GM12872 (cell line): Measurements from ENCODE around the gene SMIM32.

Experiments used
- CTCF ChIP-seq: IDR thresholded peaks from 3 replicates; pipeline ENCODE4 v1.5.1; 2011; ENCODE audit warnings: low read depth, mild to moderate bottlenecking, low read length, moderate library complexity; ENCODE audit not compliant: insufficient read depth

SMIM32 gene

GRCh38 chr5:136157514-136157913 is 35.4 kb downstream of the SMIM32 start:
- no peak for TF ChIP-seq CTCF

DNA sequence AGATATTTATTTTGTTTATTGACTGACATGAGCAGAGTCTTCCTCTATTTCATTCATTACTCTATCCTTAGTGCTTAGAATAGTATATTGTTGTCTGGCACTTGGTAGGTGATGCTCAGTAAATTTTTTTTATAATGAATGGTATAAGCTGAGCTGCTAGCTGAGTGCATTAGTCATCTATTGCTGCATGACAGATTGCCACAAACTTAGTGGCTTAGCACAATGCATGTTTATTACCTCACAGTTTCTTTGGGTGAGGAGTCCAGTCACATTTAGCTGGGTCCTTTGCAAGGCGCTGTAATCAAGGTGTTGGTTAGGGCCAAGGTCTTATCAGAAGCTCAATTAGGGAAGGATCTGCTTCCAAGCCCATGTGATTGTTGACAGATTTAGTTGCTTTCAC is 37.2 kb downstream of the SMIM32 start:
- TF ChIP-seq CTCF = no peak

DNA sequence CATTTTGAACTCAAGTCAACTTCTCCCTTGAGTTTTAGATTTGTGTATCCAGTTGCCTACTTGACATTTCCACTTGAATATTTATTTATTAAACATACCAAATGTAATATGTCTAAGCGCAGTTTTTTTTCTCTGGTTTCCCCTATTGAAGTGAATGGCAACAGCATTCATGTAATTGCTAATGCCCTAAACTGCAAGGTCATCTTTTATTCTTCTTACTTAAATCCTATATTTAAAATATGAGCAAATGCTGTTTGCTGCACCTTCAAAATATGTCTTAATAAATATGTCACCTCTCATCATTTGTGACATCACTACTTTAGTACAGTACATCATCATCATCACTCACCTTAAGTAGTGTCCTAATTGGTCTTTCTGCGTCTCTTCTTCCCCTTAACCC is 37.9 kb downstream of the SMIM32 start:
- TF ChIP-seq CTCF = no peak

DNA sequence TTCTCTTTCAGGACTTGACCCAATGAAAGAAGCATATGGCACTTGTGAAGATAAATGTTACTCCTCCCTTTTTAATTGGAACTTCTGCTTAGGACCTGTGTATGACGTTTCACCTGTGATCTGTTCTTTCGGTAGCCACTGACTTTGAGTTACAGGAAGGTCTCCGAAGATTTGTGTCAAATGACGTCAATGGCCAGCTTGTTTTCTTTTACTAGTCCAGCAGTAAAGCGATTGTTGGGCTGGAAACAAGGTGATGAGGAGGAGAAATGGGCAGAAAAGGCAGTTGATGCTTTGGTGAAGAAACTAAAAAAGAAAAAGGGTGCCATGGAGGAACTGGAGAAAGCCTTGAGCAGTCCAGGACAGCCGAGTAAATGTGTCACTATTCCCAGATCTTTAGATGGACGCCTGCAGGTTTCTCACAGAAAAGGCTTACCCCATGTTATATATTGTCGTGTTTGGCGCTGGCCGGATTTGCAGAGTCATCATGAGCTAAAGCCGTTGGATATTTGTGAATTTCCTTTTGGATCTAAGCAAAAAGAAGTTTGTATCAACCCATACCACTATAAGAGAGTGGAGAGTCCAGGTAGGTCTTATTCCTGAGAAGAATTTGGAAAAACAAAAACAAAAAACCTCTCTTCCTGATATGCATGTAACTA is 39.3 kb downstream of the SMIM32 start:
- no peak for TF ChIP-seq CTCF

- TF ChIP-seq CTCF = no peak
Observed at GRCh38 chr5:136149891-136150290, 43.1 kb downstream of the SMIM32 start.

GRCh38 chr5:136147632-136148031 is 45.3 kb downstream of the SMIM32 start:
- TF ChIP-seq CTCF = no peak

- no peak for TF ChIP-seq CTCF
Observed at GRCh38 chr5:136146201-136146600, 46.8 kb downstream of the SMIM32 start.
